Occipital lobe (tissue), 2 donors: ENCODE data around the gene MOSMO. TPM values are rescaled to one million over a fixed set of nuclear protein-coding genes. Genes with fewer than 3 reads are reported as not detected.
A peak's percentile ranks its signal among the peaks of the same experiment; 100 is the strongest.

Source experiments
- DNase-seq: peaks from one replicate; lab custom pipeline; 2025; lab: John Stamatoyannopoulos, UW
- total RNA-seq: library from RNA; depleted of rRNA; stranded (reverse); fragments of >200 nt; gene quantifications from one replicate; pipeline ENCODE4 v1.2.3, GENCODE V29; 2014

Gene MOSMO
- total RNA-seq = 50.2 TPM

DNA sequence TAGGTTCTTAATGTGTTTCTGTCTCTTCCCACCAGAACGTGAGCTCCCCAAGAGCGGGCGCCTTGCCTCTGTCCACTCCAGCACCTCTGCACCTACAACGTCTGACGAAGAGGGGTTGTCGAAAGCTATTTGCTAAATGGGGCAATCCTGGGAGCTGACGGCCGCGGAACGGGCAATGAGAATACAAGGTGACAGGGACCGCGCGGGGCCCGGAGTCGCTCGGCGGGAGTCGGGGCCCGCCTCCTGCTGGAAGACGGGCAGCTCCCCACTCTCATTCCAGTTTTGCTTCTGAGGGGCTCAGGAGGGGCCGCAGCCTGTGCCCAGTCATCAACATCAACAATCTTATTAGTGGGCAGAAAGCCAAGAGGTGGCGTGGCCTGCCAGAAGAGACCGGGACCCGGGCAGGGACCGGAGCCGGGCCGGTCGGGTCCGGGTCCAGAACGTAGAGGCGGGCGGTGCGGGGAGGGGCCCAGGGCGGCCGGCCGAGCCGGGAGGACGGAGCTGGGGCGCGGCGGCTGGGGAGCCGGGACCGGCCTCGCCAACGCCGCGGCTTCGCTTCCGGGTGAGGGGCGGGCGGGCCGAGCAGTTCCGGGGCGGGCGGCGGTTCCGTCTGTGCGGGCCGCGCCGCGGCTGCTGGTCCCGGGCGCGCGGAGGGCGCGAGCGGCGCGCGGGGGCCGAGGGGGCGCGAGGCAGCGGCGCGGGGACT lies at the start of gene MOSMO:
Gene MOSMO, plus strand, starts transcription at position 603 of the 706 bp plus-strand sequence. CDS start 191 bp downstream, outside the sequence.
- peak; percentile 70 for DNase-seq

GRCh38 chr16:21959050-21959449 lies 48.9 kb upstream of the MOSMO start:
- DNase-seq = no peak

GRCh38 chr16:21962475-21962874 lies 45.4 kb upstream of the MOSMO start:
- no peak for DNase-seq

DNA sequence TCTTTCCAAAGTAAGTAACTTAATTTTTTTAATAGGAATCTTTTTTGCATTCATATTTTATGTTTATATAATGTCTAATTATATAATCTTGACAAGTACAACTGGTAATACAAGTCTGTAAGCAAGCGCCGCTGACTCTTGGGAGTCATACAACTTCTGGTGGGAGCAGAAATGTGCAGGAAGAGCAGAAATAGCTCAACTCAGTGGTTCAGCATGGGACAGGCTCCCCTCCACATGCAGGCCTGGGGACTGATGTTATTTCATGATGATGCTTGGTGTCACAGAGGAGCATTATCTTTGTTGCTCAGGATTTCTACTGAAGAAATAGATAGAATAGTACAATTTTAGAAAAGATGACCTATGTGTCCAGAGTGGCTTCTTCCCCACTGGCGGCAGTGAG lies 44.0 kb upstream of the MOSMO start:
- DNase-seq = no peak

DNA sequence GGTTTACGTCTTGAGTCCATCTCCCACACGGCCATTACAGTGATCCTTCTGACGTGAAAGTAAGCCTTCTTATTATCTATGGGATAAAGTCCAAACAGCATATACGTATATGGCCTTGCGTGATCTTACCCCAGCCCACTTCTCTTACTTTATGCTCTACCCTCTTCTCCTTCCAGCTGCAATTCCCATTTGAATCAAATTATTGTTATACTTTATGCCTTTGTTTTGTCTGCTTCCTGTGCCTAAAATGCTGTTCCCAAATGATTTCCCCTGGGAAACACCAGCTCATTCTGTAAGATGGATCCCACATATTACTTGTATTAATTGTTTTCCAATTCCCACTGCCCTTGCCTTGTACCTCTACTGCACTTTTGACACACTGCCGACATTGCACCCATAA lies 43.6 kb upstream of the MOSMO start:
- DNase-seq = no peak

- no peak for DNase-seq
These were observed 36.1 kb upstream of the MOSMO start for GRCh38 chr16:21971856-21972255.

DNA sequence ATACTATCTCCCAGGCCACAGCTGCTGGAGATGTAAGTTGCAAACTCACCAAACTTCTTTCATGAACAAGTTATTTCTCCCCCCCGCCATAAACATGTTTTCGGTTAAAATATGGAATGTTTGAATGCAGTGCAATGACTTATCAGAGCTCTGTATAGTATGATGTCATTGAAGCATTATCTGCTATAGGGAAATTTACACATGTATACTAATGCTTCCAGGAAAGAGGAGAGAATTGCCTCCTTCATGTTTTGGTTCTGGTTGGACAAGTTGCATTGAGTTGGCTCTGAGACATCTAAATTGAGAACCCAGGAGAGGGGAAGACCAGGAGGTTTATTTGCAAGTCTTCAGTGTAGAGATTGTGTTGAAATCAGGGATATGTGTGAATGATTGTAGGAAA lies 34.0 kb upstream of the MOSMO start:
- DNase-seq = no peak

DNA sequence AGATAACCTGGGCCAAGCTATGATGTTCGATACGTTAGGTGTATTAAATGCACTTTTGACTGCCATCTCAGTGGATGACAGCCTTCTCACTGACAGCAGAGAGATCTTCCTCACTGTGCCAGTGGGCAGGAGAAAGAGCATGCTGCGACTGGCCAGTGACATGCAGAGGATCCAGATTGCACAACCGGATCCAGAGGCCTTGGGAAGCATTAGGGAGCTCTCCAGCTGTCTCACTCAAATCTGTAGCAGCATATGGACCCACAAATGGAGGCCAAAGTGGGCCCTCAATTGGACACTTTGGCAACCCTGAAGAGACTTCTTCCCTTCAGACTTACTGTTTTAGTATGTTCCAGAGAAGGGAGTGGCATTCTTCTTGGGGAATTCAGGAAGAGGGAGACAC lies 27.9 kb upstream of the MOSMO start:
- no peak for DNase-seq

DNA sequence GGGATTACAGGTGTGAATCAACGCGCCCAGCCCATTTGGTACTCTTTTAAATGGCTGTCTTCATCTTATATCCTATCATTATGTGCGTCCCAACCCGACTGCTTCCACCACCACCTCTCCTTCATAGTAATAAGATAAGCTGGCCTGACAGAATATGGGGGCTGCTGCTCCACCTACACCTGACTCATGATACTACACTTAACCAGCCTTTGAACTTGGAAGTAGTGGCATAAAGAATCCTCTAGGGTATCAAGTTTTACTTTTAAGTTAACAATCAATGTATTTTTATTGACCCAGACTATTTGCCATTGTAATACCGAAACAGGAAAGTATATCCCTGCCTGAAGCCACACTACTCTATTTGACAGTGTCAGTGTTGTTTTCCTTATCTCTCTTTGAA lies 25.8 kb upstream of the MOSMO start:
- no peak for DNase-seq

GRCh38 chr16:21984062-21984461 lies 23.8 kb upstream of the MOSMO start:
- no peak for DNase-seq

DNA sequence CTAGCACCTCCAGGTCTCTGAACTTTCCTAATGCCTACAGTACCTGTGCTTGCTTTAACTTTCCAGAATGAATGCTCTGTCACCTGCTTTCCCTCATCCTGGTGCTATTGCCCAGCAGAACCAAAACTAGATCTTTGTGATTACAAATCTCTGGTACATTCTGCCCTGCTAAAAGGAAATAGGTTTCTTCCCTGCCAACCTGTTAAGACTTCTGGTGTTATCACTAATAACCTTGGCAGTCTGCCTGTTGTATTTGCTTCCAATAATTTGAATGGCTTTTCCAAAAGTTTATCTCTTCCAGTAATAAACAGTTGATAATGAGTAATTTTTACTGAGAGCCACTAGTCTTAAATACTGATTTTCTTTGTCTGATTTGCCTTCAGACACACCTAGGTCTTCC lies 22.4 kb upstream of the MOSMO start:
- DNase-seq = no peak

GRCh38 chr16:21986692-21987246 lies 21.1 kb upstream of the MOSMO start:
- DNase-seq = no peak

DNA sequence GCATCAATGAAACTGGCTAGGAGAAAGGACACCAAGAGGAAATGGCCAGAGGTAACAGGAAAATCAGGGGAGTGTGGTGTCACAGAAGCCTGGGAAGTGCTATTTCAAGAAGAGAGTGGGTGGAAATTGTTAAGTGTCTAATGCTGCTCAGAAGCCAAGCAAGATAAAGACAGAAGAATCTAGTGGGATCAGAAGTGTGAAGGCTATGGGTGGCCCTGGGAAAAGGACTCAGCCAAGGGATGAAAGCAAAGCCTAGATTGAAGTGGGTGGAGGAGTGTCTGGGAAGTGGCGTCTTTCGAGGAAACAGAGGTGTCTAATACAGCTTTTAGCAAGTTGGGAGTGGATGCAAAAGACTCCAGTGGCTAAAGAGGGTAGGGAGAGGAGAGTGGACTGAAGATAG lies 20.4 kb upstream of the MOSMO start:
- DNase-seq = no peak

DNA sequence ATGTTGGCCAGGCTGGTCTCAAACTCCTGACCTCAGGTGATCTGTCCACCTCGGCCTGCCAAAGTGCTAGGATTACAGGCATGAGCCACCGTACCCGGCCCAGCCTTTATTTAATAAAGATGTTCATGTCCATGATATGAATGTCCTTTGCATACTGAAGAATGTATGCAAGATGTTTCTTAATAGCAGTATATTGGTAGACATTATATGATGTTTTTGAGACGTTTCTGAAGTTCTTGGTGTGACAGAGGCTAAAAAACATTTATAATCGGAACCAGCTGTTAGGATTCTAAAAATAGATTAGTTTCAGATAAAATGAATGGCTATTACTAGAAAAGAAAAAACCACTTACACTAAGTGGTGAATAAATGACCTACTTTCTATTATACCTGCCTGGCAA lies 18.8 kb upstream of the MOSMO start:
- DNase-seq = no peak

- no peak for DNase-seq
These were observed 18.2 kb upstream of the MOSMO start for GRCh38 chr16:21989751-21990150.

DNA sequence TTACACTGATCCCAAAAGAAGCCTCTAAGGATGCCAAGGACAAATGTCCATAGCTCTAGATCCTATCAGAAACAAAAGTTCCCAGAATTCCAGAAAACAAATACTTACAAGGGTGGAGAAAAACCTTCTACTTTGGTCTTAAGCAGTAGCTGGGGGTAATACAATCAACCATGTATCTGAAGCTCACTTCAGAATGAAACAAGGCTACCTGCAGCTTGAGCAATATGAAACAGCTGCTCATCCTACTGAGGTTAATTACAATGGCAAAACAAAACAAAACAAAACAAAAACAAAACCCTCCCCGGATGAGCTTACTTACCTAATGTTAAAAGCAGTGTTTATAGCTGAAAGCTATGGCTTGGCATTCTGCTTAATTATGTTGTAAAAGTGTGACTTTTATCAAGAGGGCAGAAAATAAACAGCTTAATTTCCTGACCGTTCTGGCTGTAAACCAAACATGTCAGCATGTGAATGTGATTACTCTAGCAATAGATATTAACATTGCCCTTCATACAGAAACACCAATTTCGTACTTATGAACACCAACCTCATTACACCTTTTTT lies 17.4 kb upstream of the MOSMO start:
- DNase-seq = no peak

DNA sequence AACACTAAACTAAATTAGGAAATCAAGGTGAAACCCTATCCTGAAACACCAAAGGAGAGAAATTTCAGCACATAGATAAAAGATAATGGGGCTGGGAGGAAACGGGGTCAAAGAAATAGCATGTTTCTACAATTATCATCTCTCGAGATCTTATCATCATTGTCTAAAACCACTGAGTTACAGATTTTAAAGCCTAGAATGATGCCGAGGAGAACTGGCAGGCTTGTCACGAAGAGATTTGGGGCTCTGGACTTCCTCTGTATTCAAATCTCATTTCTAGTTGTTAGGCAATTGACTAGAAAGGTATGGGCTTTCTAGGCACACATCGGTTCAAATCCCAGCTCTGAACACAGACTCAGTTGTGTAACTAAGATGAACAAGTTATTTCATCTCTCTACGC lies 16.3 kb upstream of the MOSMO start:
- DNase-seq = no peak

DNA sequence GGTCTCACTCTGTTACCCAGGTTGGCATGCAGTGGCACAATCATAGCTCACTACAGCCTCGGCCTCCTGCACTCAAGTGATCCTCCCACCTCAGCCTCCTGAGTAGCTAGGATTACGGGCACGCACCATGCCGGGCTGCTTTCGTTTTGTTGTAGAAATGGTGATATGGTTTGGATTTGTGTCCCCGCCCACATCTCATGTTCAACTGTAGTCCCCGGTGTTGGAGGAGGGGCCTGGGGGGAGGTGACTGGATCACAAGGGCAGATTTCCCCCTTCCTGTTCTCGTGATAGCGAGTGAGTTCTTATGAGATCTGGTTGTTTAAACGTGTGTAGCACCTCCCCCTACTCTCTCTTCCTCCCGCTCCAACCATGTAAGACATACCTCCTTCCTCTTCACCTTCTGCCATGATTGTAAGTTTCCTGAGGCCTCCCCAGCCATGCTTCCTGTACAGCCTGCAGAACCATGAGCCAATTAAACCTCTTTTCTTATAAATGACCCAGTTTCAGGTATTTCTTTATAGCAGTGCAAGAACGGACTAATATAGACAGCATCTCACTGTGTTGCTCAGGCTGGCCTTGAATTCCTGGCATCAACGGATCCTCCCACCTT lies 12.9 kb upstream of the MOSMO start:
- DNase-seq = no peak

DNA sequence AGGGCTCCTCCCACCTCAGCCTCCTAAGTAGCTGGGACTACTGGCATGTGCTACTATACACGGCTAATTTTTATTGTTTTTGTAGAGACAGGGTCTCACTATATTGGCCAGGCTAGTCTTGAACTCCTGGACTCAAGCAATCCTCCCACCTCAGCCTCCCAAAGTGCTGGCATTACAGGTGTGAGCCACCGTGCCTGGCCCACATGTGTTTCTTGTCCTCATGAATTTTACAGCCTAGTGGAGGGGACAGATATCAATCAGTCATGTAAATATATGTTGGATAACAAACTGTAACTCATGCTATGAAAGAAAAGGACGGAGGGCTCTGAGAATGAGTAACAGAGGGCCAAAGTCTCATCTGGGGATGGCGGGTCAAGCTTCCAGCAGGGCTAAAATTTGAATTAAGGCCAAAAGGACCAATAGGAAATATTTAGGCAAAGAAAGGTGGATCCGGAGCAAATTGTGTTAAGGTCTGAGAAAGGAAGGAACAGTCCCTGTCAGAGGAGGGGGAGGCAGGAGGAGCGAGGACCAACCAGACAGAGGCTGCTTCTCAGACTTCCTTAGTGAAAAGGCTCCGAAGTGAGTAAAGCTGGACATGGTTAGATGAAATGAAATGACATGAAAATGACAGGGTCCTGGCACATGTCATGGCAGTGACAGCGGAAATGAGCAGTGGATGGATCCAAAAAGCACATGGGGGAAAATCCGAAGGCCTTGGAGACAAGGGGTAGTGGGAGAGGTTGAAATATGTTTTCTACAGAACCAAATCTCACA lies 10.8 kb upstream of the MOSMO start:
- no peak for DNase-seq

DNA sequence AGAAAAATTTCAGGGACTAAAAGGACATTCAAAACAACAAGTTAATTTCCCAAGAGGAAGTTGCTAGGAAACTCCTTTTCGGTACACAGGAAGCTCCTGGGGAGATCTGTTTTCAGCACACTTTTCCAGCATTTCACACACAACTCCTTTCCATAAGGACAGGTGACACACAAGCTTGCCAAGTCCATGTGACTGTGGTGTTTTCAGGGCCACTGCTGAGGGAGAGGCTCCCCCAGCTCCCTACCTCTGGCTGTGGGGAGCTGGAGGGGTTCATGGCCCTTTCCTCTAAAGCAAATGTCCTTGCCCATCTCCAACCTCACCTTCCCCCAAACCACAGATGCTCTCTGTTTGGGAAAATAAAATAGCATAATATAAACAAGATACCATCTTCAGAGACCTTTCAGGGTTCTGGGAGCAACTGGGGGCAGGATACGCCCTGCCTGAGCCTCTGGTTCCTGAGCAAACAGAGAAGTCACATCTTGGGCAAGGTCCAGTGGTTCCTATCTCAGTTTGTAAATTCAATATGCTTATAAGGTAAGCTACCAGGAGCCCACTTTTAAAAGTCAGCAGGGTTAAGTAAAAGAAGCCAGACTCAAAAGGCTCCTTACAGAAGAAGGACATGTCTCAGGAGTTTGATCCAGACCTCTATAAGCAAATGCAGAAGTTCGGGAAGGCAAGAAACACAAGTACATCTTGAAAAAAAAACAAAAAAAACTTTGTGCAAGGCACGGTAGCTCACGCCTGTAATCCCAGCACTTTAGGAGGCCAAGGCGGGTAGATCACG lies 10.0 kb upstream of the MOSMO start:
- no peak for DNase-seq

GRCh38 chr16:22001591-22001990 lies 6.3 kb upstream of the MOSMO start:
- DNase-seq = no peak
